K562 (cell line): ENCODE measurements around the gene CPED1. TPM values are rescaled to one million over a fixed set of nuclear protein-coding genes. Genes with fewer than 3 reads are reported as not detected.

Experiments
- CHD7 ChIP-seq: fragments of 200-600 bp; sonication (generic); IDR thresholded peaks from one replicate; pipeline ENCODE4 v1.6.1; 2012; ENCODE audit warnings: mild to moderate bottlenecking, low read depth, low read length, inconsistent platforms
- HDAC2 ChIP-seq: fragments of 450-650 bp; IDR thresholded peaks from 2 replicates; pipeline ENCODE4 v1.6.1; 2016; ENCODE audit warnings: mild to moderate bottlenecking
- LARP7 ChIP-seq: fragments of 450-650 bp; IDR thresholded peaks from 2 replicates; pipeline ENCODE4 v1.6.1; 2016
- NCOA1 ChIP-seq: fragments of 450-650 bp; IDR thresholded peaks from 2 replicates; pipeline ENCODE4 v1.6.1; 2016; ENCODE audit warnings: low read depth
- POLR2AphosphoS5 ChIP-seq: IDR thresholded peaks from 2 replicates; pipeline ENCODE4 v1.6.1; 2011; ENCODE audit warnings: mild to moderate bottlenecking, low read depth, low read length, moderate library complexity; ENCODE audit not compliant: control insufficient read depth, insufficient read depth
- PRMT5 ChIP-seq: sonication (generic); formaldehyde crosslinking; IDR thresholded peaks from 2 replicates; pipeline ENCODE4 v1.5.0; 2020; ENCODE audit warnings: missing genetic modification reagents
- ZNF318 ChIP-seq, 2 experiments: fragments of 450-650 bp; IDR thresholded peaks; 2 replicates each; pipeline ENCODE4 v1.6.1; 2016; ENCODE audit warnings: mild to moderate bottlenecking in 2 of 2, borderline replicate concordance in 1 of 2, low read depth in 1 of 2, moderate library complexity in 1 of 2
- ZNF507 ChIP-seq: conservative IDR thresholded peaks from 2 replicates; pipeline ENCODE4 v1.6.1; 2017; ENCODE audit warnings: missing genetic modification characterization, missing compliant biosample characterization
- ZSCAN32 ChIP-seq: fragments of 450-650 bp; formaldehyde crosslinking; IDR thresholded peaks from 2 replicates; pipeline ENCODE4 v1.4.0; 2020; ENCODE audit warnings: mild to moderate bottlenecking, moderate library complexity
- polyA plus RNA-seq, 8 experiments: library from polyadenylated mRNA; depleted of rRNA in 4 of 8; stranded (reverse) in 5 of 8; unstranded in 3 of 8; fragments of >200 nt; fragmentation: Nextera tagmentation in 2 of 8; fragmentation: Illumina TruSeq in 1 of 8; extraction: Ambion mirVana in 2 of 8; extraction: Trizol in 1 of 8; gene quantifications; 2 replicates each; pipeline versions ENCODE4 v1.2.1 to v1.2.3, GENCODE V29; 2011 to 2014; ENCODE audit warnings: inconsistent platforms in 1 of 8, missing spikeins in 1 of 8
- total RNA-seq, 7 experiments: library from RNA; depleted of rRNA in 6 of 7; stranded (reverse); fragments of >200 nt in 6 of 7; fragmentation: Illumina TruSeq in 2 of 7; extraction: Trizol in 2 of 7; gene quantifications; 2 replicates each; pipeline versions ENCODE4 v1.2.1 to v1.2.3, GENCODE V29; 2011 to 2021; ENCODE audit warnings: low replicate concordance in 1 of 7

The CPED1 gene
- total and polyA plus RNA-seq, 9 of the 15 experiments (the other 6 are each of a cell fraction or from before 2014, with no cell fraction given): 195 to 393 (median 290) TPM

GRCh38 chr7:120949393-120949911, 39.1 kb upstream of the CPED1 start (continued):
- no peak; the same call in 1 of the 2 replicates for TF ChIP-seq NCOA1
- TF ChIP-seq HDAC2: peak; percentile 23; the same call in 1 of the 2 replicates
- TF ChIP-seq CHD7: no peak
- TF ChIP-seq PRMT5 (CRISPR knock-in tag): no peak
- no peak for TF ChIP-seq ZNF507 (tag)
- peak; percentile 48; the same call in 1 of the 2 replicates for TF ChIP-seq LARP7
- no peak for TF ChIP-seq ZSCAN32
- TF ChIP-seq ZNF318 (IDR thresholded peaks at IDR 0.05; ENCODE audit: borderline replicate concordance in 1 of 2, low read depth in 1 of 2): no peak; a peak in 1 of 4 replicates
- TF ChIP-seq POLR2AphosphoS5: no peak
